Suprapubic skin (tissue), 4 donors: ENCODE measurements around the gene GNB1L.

ENCODE experiments used
- EP300 ChIP-seq: sonication (generic); formaldehyde crosslinking; IDR thresholded peaks from one replicate; pipeline ENCODE4 v1.6.1; 2017; ENCODE audit warnings: antibody characterized with exemption
- POLR2A ChIP-seq, 2 donors: fragments of 450-650 bp; IDR thresholded peaks; one replicate each; pipeline ENCODE4 v1.6.1; 2017; ENCODE audit warnings: antibody characterized with exemption in 2 of 2, mild to moderate bottlenecking in 2 of 2, moderate library complexity in 2 of 2
- POLR2AphosphoS5 ChIP-seq, 3 donors: sonication (generic); formaldehyde crosslinking; IDR thresholded peaks; one replicate each; pipeline ENCODE4 v1.6.1; 2017; ENCODE audit warnings: antibody characterized with exemption in 3 of 3
- TF ChIP-seq, protein P1 (sequence below), 2 donors: fragments of 200-600 bp in 1 of 2; fragments of 450-650 bp in 1 of 2; sonication (generic) in 1 of 2; IDR thresholded peaks; one replicate each; pipeline ENCODE4 v1.5.1; 2016 to 2019; ENCODE audit warnings: antibody characterized with exemption in 2 of 2, mild to moderate bottlenecking in 1 of 2, moderate library complexity in 1 of 2

- TF ChIP-seq, protein P1, sequence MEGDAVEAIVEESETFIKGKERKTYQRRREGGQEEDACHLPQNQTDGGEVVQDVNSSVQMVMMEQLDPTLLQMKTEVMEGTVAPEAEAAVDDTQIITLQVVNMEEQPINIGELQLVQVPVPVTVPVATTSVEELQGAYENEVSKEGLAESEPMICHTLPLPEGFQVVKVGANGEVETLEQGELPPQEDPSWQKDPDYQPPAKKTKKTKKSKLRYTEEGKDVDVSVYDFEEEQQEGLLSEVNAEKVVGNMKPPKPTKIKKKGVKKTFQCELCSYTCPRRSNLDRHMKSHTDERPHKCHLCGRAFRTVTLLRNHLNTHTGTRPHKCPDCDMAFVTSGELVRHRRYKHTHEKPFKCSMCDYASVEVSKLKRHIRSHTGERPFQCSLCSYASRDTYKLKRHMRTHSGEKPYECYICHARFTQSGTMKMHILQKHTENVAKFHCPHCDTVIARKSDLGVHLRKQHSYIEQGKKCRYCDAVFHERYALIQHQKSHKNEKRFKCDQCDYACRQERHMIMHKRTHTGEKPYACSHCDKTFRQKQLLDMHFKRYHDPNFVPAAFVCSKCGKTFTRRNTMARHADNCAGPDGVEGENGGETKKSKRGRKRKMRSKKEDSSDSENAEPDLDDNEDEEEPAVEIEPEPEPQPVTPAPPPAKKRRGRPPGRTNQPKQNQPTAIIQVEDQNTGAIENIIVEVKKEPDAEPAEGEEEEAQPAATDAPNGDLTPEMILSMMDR (IDR thresholded peaks at IDR 0.05), result no peak
- TF ChIP-seq POLR2AphosphoS5 (IDR thresholded peaks at IDR 0.05) (no peak), POLR2A (IDR thresholded peaks at IDR 0.05) (no peak), EP300 (no peak)
These were observed 12.0 kb upstream of the GNB1L start for GRCh38 chr22:19866665-19867009.
